ENCODE measurements around the gene ABCB8. TPM values are rescaled to one million over a fixed set of nuclear protein-coding genes. Genes with fewer than 3 reads are reported as not detected.
A peak's percentile ranks its signal among the peaks of the same experiment; 100 is the strongest.

ABCB8 gene
- total RNA-seq, 4 donors from 2014 or later, result 29.5 to 42.3 (median 31.9) TPM

DNA sequence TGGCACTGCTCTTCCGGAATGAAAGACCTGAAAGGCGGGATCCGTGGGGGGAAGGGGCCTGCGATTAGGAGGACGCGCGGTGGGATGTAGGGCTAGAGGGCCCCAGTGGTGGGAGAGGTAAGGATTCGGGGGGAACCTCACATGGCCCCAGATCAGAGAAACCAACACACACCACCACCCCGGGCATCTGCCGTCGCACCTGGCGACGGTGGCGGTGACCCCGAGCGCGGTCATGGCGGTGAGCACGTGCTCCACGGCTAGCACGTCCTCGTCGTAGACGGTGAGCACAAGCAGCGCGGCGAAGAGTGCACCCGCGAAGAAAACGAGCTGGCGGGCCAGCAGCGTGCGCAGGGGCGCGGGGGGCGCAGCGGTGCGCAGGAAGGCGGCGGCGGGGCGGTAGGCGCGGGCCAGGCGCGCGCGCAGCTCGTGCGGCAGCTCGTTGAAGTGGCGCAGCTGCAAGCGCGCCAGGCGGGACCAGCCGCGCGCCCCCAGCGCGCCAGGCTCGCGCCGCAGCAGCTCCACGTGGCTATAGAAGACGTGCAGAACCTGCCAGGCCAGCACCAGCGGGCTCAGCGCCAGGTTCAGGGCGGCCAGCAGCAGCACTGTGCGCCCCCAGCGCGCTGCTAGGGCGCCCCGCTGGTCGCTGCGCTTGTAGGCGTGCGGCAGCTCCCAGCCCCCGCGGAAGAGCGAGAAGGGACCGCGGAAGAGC is 9.7 kb upstream of the ABCB8 start:
- Histone ChIP-seq H3K36me3 (no peaks in the 10 kb centered on the region), H3K4me3 (peak overlapping the region; percentile 43), H3K27me3 (peaks cover 55% of the 10 kb centered on the region), H3K27ac (no peak overlapping the region), H3K9me3 (no peaks in the 10 kb centered on the region), H3K4me1 (peaks cover 35% of the 10 kb centered on the region)
- 5% methylated on average over 27 of the region's 82 CpGs for WGBS
- DNase-seq (ENCODE audit: low spot score in 2 of 2), result no peak
- TF ChIP-seq POLR2A (IDR thresholded peaks at IDR 0.05) (no peak), POLR2AphosphoS5 (IDR thresholded peaks at IDR 0.05) (no peak), EP300 (IDR thresholded peaks at IDR 0.05) (no peak)
- TF ChIP-seq, protein P1, sequence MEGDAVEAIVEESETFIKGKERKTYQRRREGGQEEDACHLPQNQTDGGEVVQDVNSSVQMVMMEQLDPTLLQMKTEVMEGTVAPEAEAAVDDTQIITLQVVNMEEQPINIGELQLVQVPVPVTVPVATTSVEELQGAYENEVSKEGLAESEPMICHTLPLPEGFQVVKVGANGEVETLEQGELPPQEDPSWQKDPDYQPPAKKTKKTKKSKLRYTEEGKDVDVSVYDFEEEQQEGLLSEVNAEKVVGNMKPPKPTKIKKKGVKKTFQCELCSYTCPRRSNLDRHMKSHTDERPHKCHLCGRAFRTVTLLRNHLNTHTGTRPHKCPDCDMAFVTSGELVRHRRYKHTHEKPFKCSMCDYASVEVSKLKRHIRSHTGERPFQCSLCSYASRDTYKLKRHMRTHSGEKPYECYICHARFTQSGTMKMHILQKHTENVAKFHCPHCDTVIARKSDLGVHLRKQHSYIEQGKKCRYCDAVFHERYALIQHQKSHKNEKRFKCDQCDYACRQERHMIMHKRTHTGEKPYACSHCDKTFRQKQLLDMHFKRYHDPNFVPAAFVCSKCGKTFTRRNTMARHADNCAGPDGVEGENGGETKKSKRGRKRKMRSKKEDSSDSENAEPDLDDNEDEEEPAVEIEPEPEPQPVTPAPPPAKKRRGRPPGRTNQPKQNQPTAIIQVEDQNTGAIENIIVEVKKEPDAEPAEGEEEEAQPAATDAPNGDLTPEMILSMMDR (IDR thresholded peaks at IDR 0.05), result no peak

DNA sequence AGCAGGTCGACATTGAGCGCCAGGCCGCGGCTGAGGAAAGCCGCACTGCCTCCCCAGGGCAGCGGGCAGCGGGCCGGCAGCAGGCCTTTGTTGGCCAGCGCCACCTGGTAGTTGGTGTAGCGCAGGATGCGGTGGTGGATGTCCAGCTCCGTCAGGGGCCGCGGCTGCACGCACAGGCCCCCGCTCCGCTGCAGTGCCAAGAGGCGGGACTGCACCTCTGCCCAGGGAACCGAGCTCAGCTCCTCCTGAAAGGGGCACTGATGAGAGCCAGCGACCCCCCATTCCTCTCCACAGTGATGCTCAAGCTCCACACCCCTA is 9.2 kb upstream of the ABCB8 start:
- H3K27ac ChIP-seq, result no peak overlapping the region
- WGBS, result 42% methylated on average over 12 of the region's 20 CpGs
- TF ChIP-seq EP300 (IDR thresholded peaks at IDR 0.05), result no peak
- TF ChIP-seq, protein P1 (IDR thresholded peaks at IDR 0.05), result no peak
- no peak for TF ChIP-seq POLR2AphosphoS5 (IDR thresholded peaks at IDR 0.05)
- TF ChIP-seq POLR2A (IDR thresholded peaks at IDR 0.05), result no peak
- no peak for DNase-seq (ENCODE audit: low spot score in 2 of 2)
- H3K27me3 ChIP-seq, result peaks cover 52% of the 10 kb centered on the region
- peaks cover 29% of the 10 kb centered on the region for H3K4me1 ChIP-seq
- peak overlapping the region; percentile 43 for H3K4me3 ChIP-seq
- H3K9me3 ChIP-seq, result no peaks in the 10 kb centered on the region
- H3K36me3 ChIP-seq, result no peaks in the 10 kb centered on the region

DNA sequence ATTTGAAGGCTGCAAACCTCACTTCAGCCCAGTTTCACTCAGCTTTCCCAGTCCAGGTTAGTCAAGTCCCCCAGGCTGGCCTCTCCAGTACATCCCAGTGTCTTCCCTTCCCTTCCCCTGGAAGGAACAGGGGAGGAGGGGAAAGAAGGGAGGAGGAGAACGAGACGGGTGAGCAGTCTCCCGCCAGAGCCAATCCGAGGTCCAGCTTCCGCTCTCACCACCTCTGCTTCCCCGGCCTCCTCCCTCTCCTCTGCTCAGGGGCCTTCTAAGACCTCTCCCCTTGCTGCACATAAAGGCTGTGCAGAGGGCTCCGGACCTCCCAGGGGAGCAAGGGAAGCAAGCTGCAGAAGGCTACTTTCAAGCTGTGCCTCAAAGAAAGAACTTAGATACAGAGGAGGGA is 8.0 kb upstream of the ABCB8 start:
- TF ChIP-seq, protein P1 (IDR thresholded peaks at IDR 0.05), result no peak
- TF ChIP-seq POLR2A (IDR thresholded peaks at IDR 0.05) (no peak), EP300 (IDR thresholded peaks at IDR 0.05) (no peak), POLR2AphosphoS5 (IDR thresholded peaks at IDR 0.05) (no peak)
- no peak overlapping the region for H3K27ac ChIP-seq
- no peak overlapping the region for H3K4me3 ChIP-seq
- H3K4me1 ChIP-seq, result peaks cover 21% of the 10 kb centered on the region
- 52% methylated on average over 7 of the region's 7 CpGs for WGBS
- H3K36me3 ChIP-seq, result no peaks in the 10 kb centered on the region
- DNase-seq (ENCODE audit: low spot score in 2 of 2), result no peak
- H3K27me3 ChIP-seq, result peaks cover 51% of the 10 kb centered on the region
- no peaks in the 10 kb centered on the region for H3K9me3 ChIP-seq

DNA sequence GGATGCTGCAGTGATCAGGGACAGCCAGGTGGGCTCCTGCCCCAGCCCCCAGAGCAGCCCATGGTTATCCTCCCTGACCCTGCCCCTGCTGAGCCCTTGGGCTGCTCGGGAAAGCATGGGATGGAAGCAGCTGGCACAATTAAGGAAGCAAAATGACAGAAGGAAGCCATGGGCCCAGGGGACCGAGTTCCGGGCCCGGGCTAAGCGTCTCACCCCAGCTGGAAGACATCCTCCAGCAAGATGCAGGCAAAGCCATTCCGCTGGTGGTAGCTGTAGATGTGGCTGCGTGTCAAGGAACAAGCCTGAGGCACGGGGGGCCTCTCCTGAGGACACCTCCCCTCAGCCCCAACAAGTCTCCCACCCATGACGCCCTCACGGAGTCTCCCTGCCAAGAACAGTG is 5.0 kb upstream of the ABCB8 start:
- no peaks in the 10 kb centered on the region for H3K36me3 ChIP-seq
- no peak overlapping the region for H3K4me3 ChIP-seq
- DNase-seq (ENCODE audit: low spot score in 2 of 2), result no peak
- no peak overlapping the region for H3K27ac ChIP-seq
- H3K9me3 ChIP-seq, result no peaks in the 10 kb centered on the region
- no peak for TF ChIP-seq EP300 (IDR thresholded peaks at IDR 0.05)
- no peak for TF ChIP-seq POLR2A (IDR thresholded peaks at IDR 0.05)
- TF ChIP-seq, protein P1 (IDR thresholded peaks at IDR 0.05), result no peak
- TF ChIP-seq POLR2AphosphoS5 (IDR thresholded peaks at IDR 0.05), result no peak
- H3K27me3 ChIP-seq, result peaks cover 28% of the 10 kb centered on the region
- H3K4me1 ChIP-seq, result peaks cover 27% of the 10 kb centered on the region
- 92% methylated on average over 5 of the region's 10 CpGs for WGBS

DNA sequence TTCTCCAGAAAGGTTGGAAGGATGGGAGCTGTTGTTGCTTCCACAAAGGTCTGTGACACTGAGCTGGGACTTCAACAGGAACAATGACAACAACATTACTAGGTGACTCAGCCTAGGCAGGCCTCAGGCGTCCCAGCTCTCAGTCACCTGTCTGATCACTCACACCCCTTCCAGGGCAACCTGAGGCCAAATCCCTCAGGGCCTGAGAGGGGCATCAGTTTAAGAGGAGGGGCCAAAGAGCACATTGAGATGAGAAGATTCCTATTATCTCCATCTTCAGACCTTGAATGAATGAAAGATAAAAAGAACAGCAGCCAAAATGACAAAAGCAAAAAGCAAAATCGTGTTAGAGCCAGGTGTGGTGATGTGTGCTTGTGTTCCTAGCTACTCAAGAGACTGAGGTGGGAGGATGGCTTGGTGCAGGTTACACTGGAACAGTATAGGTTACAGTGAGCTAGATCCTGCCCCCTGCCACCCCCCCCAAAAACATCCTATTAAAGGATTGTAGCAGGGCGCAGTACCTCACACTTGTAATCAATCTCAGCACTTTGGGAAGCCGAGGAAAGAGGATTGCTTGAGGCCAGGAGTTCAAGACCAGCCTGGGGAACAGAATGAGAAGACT is 3.7 kb upstream of the ABCB8 start, which contains the start of gene ATG9B:
TSS of gene ATG9B (minus strand) at position 60 of the 622 bp plus-strand sequence. CDS start 71 bp downstream, outside the sequence.
- DNase-seq (ENCODE audit: low spot score in 2 of 2), result no peak
- H3K27me3 ChIP-seq, result peaks cover 15% of the 10 kb centered on the region
- no peak within 1 kb of the TSS for H3K27ac ChIP-seq
- TF ChIP-seq EP300 (IDR thresholded peaks at IDR 0.05) (no peak), POLR2A (IDR thresholded peaks at IDR 0.05) (no peak), POLR2AphosphoS5 (IDR thresholded peaks at IDR 0.05) (no peak)
- TF ChIP-seq, protein P1 (IDR thresholded peaks at IDR 0.05), result no peak
- H3K4me3 ChIP-seq, result no peak within 1 kb of the TSS
- WGBS, result 70% methylated on average over 4 of the region's 4 CpGs
- peaks cover 23% of the 10 kb centered on the region for H3K4me1 ChIP-seq
- no peaks in the 10 kb centered on the region for H3K36me3 ChIP-seq
- no peaks in the 10 kb centered on the region for H3K9me3 ChIP-seq
